Stimulated activated naive B cell treated with anti-CD40 and anti-IgM and Interleukin-4, amounts not matched to agents 10 μg/mL and 1 μg/mL and 100 μg/mL, for 72 hours (primary cell): ENCODE results near the gene MAD2L2.
A peak's percentile ranks its signal among the peaks of the same experiment; 100 is the strongest.

Source experiments
- ATAC-seq, 2 donors: fragments of 150-1000 bp; cut with Tn5 transposase; replicated peaks; 2 replicates each; pipeline ENCODE4 v1.10.0; 2021; ENCODE audit warnings: moderate library complexity in 1 of 2
- DNase-seq: peaks from one replicate; pipeline ENCODE4 v3.0.0; 2021
- H3K27ac Mint-ChIP-seq: one replicate; pipeline ENCODE4 v1.8.0; 2022; ENCODE audit warnings: mild to moderate bottlenecking, mixed read lengths
- H3K27me3 Mint-ChIP-seq, 2 donors: one replicate each; pipeline ENCODE4 v1.8.0; 2022; ENCODE audit warnings: mixed read lengths in 2 of 2
- H3K36me3 Mint-ChIP-seq, 2 donors: one replicate each; pipeline ENCODE4 v1.8.0; 2022; ENCODE audit warnings: mixed read lengths in 2 of 2, mild to moderate bottlenecking in 1 of 2
- H3K4me1 Mint-ChIP-seq, 2 donors: one replicate each; pipeline ENCODE4 v1.8.0; 2022; ENCODE audit warnings: mixed read lengths in 2 of 2, mild to moderate bottlenecking in 1 of 2
- H3K4me3 Mint-ChIP-seq, 2 donors: one replicate each; pipeline ENCODE4 v1.8.0; 2022; ENCODE audit warnings: mild to moderate bottlenecking in 2 of 2, mixed read lengths in 2 of 2, moderate library complexity in 1 of 2
- H3K9me3 Mint-ChIP-seq, 2 donors: one replicate each; pipeline ENCODE4 v1.8.0; 2022; ENCODE audit warnings: mixed read lengths in 2 of 2, mild to moderate bottlenecking in 1 of 2

The MAD2L2 gene

GRCh38 chr1:11634365-11635192, 46.4 kb downstream of the MAD2L2 start:
- no peaks in the 10 kb centered on the region for H3K9me3 Mint-ChIP-seq
- no peak overlapping the region for H3K27ac Mint-ChIP-seq
- no peak for DNase-seq
- peaks cover 26 to 60% of the 10 kb centered on the region in 2 donors for H3K27me3 Mint-ChIP-seq
- peak; percentile 60 to 66 for ATAC-seq
- no peak overlapping the region for H3K4me3 Mint-ChIP-seq
- peaks cover 12 to 13% of the 10 kb centered on the region in 2 donors for H3K4me1 Mint-ChIP-seq
- no peaks in the 10 kb centered on the region for H3K36me3 Mint-ChIP-seq

GRCh38 chr1:11629184-11630016, 51.5 kb downstream of the MAD2L2 start:
- no peaks in the 10 kb centered on the region for H3K9me3 Mint-ChIP-seq
- no peaks in the 10 kb centered on the region for H3K36me3 Mint-ChIP-seq
- H3K27ac Mint-ChIP-seq = no peak overlapping the region
- H3K4me3 Mint-ChIP-seq = no peak overlapping the region
- H3K27me3 Mint-ChIP-seq = peaks cover 37 to 59% of the 10 kb centered on the region in 2 donors
- ATAC-seq (no peak), DNase-seq (no peak)
- H3K4me1 Mint-ChIP-seq = peaks cover 0 to 5% of the 10 kb centered on the region in 2 donors

- no peak for DNase-seq
- Mint-ChIP-seq H3K4me3 (no peak overlapping the region), H3K27ac (no peak overlapping the region), H3K27me3 (peaks cover 38 to 59% of the 10 kb centered on the region in 2 donors), H3K9me3 (no peaks in the 10 kb centered on the region), H3K36me3 (no peaks in the 10 kb centered on the region), H3K4me1 (no peaks in the 10 kb centered on the region)
- no peak for ATAC-seq
Measured at GRCh38 chr1:11628767-11629166, 52.2 kb downstream of the MAD2L2 start.

DNA sequence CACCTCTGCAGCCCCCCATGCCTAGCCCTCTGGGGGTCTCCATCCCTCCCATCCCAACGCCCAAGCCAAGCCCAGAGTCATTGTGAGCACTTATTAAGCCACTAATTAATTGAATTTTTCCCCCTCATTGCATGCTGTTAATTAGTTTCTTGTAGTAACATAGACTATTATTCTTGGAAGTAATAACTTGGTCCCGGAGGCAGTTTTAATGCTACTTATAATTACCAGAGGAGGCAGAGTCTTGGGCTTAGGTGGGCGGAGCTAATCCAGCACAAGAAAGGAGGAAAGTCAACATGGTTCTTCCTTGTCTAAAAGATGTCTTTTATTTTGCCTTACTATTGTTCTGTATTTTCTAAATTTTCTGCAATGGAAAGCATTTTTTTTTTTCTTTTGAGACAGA, 54.4 kb downstream of the MAD2L2 start:
- H3K9me3 Mint-ChIP-seq = peaks cover 0 to 2% of the 10 kb centered on the region in 2 donors
- H3K4me1 Mint-ChIP-seq = no peaks in the 10 kb centered on the region
- H3K36me3 Mint-ChIP-seq = no peaks in the 10 kb centered on the region
- DNase-seq (no peak), ATAC-seq (no peak)
- H3K27ac Mint-ChIP-seq = no peak overlapping the region
- H3K27me3 Mint-ChIP-seq = peaks cover 53 to 55% of the 10 kb centered on the region in 2 donors
- H3K4me3 Mint-ChIP-seq = no peak overlapping the region
